ENCODE results near the gene NPEPL1.

GRCh38 chr20:58688414-58688813, 4.2 kb upstream of the NPEPL1 start:
- TF ChIP-seq EP300 (IDR thresholded peaks at IDR 0.05) (no peak), CTCF (IDR thresholded peaks at IDR 0.05) (no peak), POLR2A (IDR thresholded peaks at IDR 0.05) (no peak)
